Endothelial cell of umbilical vein (primary cell): ENCODE results near the gene PLBD1. TPM values are rescaled to one million over a fixed set of nuclear protein-coding genes. Genes with fewer than 3 reads are reported as not detected.

Source experiments
- BruUV-seq: library from RNA; stranded (reverse); fragments of 400-500 nt; replicated peaks from 2 replicates; lab custom pipeline; 2021; lab: Mats Ljungman, UMichigan
- CTCF ChIA-PET: fragments of 300-600, 350-600 bp; sonication (Branson Sonifier 250); formaldehyde crosslinking; loops from one replicate; lab custom pipeline; 2021; ENCODE audit warnings: antibody characterized with exemption, inconsistent platforms; lab: Charles Lee
- POLR2A ChIA-PET: fragments of 300-600, 350-600 bp; sonication (Branson Sonifier 250); formaldehyde crosslinking; loops from one replicate; lab custom pipeline; 2021; ENCODE audit warnings: antibody characterized with exemption, inconsistent platforms; lab: Charles Lee
- DNase-seq: peaks from one replicate; pipeline ENCODE4 v3.0.0-alpha.2; 2011; ENCODE audit warnings: low read depth, low spot score
- FAIRE-seq: peaks from 2 replicates; lab custom pipeline; 2011; peaks lifted over from hg19 to GRCh38; lab: Jason Lieb, UNC
- H2AFZ ChIP-seq: 2 replicates; pipeline ENCODE4 v1.6.0; 2012; ENCODE audit warnings: low read depth, low read length, control low read depth, inconsistent platforms
- H3K27ac ChIP-seq: 2 replicates; pipeline ENCODE4 v1.5.1; 2011; ENCODE audit warnings: low read depth, mild to moderate bottlenecking, control low read depth, low read length, moderate library complexity; ENCODE audit not compliant: insufficient read depth
- H3K27me3 ChIP-seq, 2 experiments: 2 replicates each; pipeline versions ENCODE4 v1.6.0 to v1.6.1; 2011; ENCODE audit warnings: low read length in 2 of 2, mixed read lengths in 1 of 2; ENCODE audit not compliant: control insufficient read depth in 2 of 2, insufficient read depth in 2 of 2
- H3K36me3 ChIP-seq, 2 experiments: 2 replicates in 1 of 2; 3 replicates in 1 of 2; pipeline ENCODE4 v1.5.1; 2011; ENCODE audit warnings: low read length in 2 of 2, mild to moderate bottlenecking in 1 of 2, moderate library complexity in 1 of 2; ENCODE audit not compliant: control insufficient read depth in 2 of 2, insufficient read depth in 2 of 2; ENCODE audit errors: extremely low read depth in 1 of 2
- H3K4me1 ChIP-seq: 3 replicates; pipeline ENCODE4 v1.5.1; 2011; ENCODE audit warnings: mild to moderate bottlenecking, low read length; ENCODE audit not compliant: control insufficient read depth, insufficient read depth; ENCODE audit errors: extremely low read depth
- H3K4me2 ChIP-seq: 2 replicates; pipeline ENCODE4 v1.6.1; 2011; ENCODE audit warnings: low read length, control low read depth, mixed read lengths; ENCODE audit not compliant: insufficient read depth
- H3K4me3 ChIP-seq, 3 experiments: fragments of 200-600 bp in 1 of 3; sonication (generic), shearing (Covaris generic) in 1 of 3; replicated peaks in 1 of 3; 2 replicates each; pipeline ENCODE4 v1.5.1; 2011 to 2016; ENCODE audit warnings: control low read depth in 3 of 3, low read length in 3 of 3, mild to moderate bottlenecking in 2 of 3, inconsistent platforms in 1 of 3, low read depth in 1 of 3, moderate library complexity in 1 of 3; ENCODE audit not compliant: insufficient read depth in 1 of 3
- H3K79me2 ChIP-seq: 2 replicates; pipeline ENCODE4 v1.6.0; 2012; ENCODE audit warnings: low read length, inconsistent platforms; ENCODE audit not compliant: control insufficient read depth, insufficient read depth
- H3K9ac ChIP-seq: replicated peaks from 2 replicates; pipeline ENCODE3; 2011; ENCODE audit warnings: low read length, control low read depth; ENCODE audit not compliant: insufficient read depth; ENCODE audit errors: extremely low read depth
- H3K9me1 ChIP-seq: replicated peaks from 3 replicates; pipeline ENCODE4 v1.6.0; 2011; ENCODE audit warnings: mild to moderate bottlenecking, low read length; ENCODE audit not compliant: control insufficient read depth, insufficient read depth; ENCODE audit errors: extremely low read depth
- H3K9me3 ChIP-seq: replicated peaks from 2 replicates; pipeline ENCODE4 v1.5.1; 2012; ENCODE audit warnings: low read length, inconsistent platforms; ENCODE audit not compliant: control insufficient read depth, insufficient read depth
- H4K20me1 ChIP-seq: replicated peaks from 2 replicates; pipeline ENCODE3; 2011; ENCODE audit warnings: mild to moderate bottlenecking, low read length; ENCODE audit not compliant: control insufficient read depth, insufficient read depth; ENCODE audit errors: extremely low read depth
- EZH2 ChIP-seq: IDR thresholded peaks from 2 replicates; pipeline ENCODE4 v1.6.1; 2012; ENCODE audit warnings: borderline replicate concordance, low read depth, mild to moderate bottlenecking, moderate library complexity, low read length, inconsistent platforms; ENCODE audit not compliant: severe bottlenecking
- FOS ChIP-seq: IDR thresholded peaks from 2 replicates; pipeline ENCODE4 v1.6.1; 2011; ENCODE audit warnings: mild to moderate bottlenecking, low read length, moderate library complexity, borderline replicate concordance; ENCODE audit not compliant: insufficient read depth
- GATA2 ChIP-seq: IDR thresholded peaks from 2 replicates; pipeline ENCODE4 v1.7.0; 2011; ENCODE audit warnings: low read depth, mild to moderate bottlenecking, moderate library complexity, mixed read lengths, low read length; ENCODE audit not compliant: insufficient read length, insufficient read depth
- JUN ChIP-seq: IDR thresholded peaks from 2 replicates; pipeline ENCODE4 v1.6.1; 2011; ENCODE audit warnings: borderline replicate concordance, low read depth; ENCODE audit not compliant: insufficient read length, insufficient read depth
- POLR2A ChIP-seq: IDR thresholded peaks from 2 replicates; pipeline ENCODE4 v1.6.1; 2012; ENCODE audit warnings: low read depth, mild to moderate bottlenecking, control low read depth, low read length
- dilution Hi-C: fragments of 300-500 bp; cut with MboI; formaldehyde crosslinking; loops from one replicate; pipeline ENCODE4 v1.15.0; 2019; ENCODE audit warnings: low sequenced_read_pairs; ENCODE audit not compliant: extremely low pct_ligation_motif_present
- intact Hi-C: fragments of 100-400 bp; cut with micrococcal nuclease; formaldehyde crosslinking; loops from one replicate; pipeline ENCODE4 v1.10.0; 2022
- polyA plus RNA-seq, 4 experiments: library from polyadenylated mRNA; depleted of rRNA in 3 of 4; stranded (reverse) in 3 of 4; unstranded in 1 of 4; fragments of >200 nt; gene quantifications; 2 replicates each; pipeline versions ENCODE4 v1.2.1 to v1.2.3, GENCODE V29; 2011 to 2012; ENCODE audit warnings: missing spikeins in 1 of 4
- total RNA-seq: library from RNA; stranded (reverse); gene quantifications from 2 replicates; pipeline ENCODE4 v1.2.3, GENCODE V29; 2021
- TF ChIP-seq, protein P1 (sequence below): IDR thresholded peaks from 2 replicates; pipeline ENCODE4 v1.6.1; 2011; ENCODE audit not compliant: insufficient read depth, insufficient read length

PLBD1 gene
- total and polyA plus RNA-seq, 2 donors (not counting 3 experiments of a cell fraction or from before 2014, with no cell fraction given), result 0.04 TPM; not detected in 1

DNA sequence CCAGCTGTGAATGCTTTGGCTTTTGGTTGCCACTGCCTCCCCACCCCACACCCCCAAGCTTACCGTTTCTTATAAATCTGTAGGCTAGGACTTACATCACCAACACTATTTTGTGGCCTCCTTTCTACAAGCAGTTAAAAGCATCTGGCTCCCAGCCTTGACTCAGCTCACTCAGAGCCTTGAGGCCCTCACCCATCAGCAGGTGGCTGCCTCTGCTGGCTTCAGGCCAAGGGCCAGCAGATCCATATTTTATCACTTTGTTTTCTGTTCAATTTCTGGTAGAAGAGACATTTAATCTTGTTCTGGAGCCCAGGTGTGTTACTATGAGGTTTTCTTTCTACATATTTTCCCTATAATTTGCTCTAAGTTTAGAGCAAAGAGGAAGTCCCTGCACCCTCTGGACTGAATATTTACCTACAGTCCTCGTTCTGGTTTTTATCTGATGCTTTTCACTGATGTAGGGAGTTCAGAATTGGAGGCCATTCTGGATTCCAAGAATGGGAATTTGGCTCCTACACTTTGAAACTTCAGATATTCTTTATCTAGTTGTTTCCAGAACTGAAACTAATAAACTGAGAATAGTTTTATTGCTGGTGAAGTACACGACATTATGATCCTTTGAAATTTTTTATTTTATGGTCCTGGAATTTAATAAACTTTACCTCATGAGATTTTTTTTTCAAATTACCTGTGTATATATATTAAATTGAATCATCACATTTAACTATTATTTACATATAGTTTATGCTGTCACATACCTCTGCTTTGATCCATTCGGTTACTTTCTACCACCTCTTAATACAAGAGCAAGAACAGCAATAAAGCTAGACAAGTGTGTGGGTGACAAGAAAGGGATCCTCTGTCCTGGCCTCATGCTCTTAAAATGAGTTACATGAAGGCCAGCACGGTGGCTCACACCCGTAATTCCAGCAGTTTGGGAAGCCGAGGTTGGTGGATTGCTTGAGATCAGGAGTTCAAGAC lies 22.2 kb downstream of the PLBD1 start:
- Histone ChIP-seq H3K9ac (no peak overlapping the region), H3K27ac (no peak overlapping the region), H3K9me1 (no peaks in the 10 kb centered on the region), H3K4me2 (no peak overlapping the region), H3K79me2 (no peaks in the 10 kb centered on the region), H3K4me1 (no peaks in the 10 kb centered on the region), H3K27me3 (no peaks in the 10 kb centered on the region), H3K4me3 (no peak overlapping the region), H3K9me3 (no peaks in the 10 kb centered on the region), H4K20me1 (no peaks in the 10 kb centered on the region), H2AFZ (no peak overlapping the region), H3K36me3 (no peaks in the 10 kb centered on the region)
- FAIRE-seq (no peak), DNase-seq (no peak)
- intact Hi-C loops, result no loop called here
- CTCF ChIA-PET, result interaction anchor here (1.1 kb wide), 1 partner anchor 307 kb away, joined by 3 read pairs; no protein-coding TSS in a partner anchor
- POLR2A ChIA-PET, result no interaction called here
- dilution Hi-C loops, result no loop called here
- TF ChIP-seq JUN (no peak), GATA2 (no peak), FOS (no peak), POLR2A (no peak), EZH2 (no peak)
- TF ChIP-seq, protein P1, sequence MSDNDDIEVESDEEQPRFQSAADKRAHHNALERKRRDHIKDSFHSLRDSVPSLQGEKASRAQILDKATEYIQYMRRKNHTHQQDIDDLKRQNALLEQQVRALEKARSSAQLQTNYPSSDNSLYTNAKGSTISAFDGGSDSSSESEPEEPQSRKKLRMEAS, result no peak
- no TSS peak for BruUV-seq
